Caki2 (cell line): Measurements from ENCODE around the gene LRRC8C. TPM values are rescaled to one million over a fixed set of nuclear protein-coding genes. Genes with fewer than 3 reads are reported as not detected.

Experiments used
- DNase-seq: peaks from one replicate; pipeline ENCODE4 v3.0.0-alpha.2; 2015; ENCODE audit warnings: low read depth
- in situ Hi-C: cut with HindIII; loops from 2 replicates; pipeline ENCODE4 v1.10.0; 2016; ENCODE audit warnings: low sequenced_read_pairs, low pct_unique_long_range_greater_than_20kb, mixed read lengths
- total RNA-seq: library from RNA; depleted of rRNA; stranded (reverse); fragments of >200 nt; shearing (Covaris generic); gene quantifications from 2 replicates; pipeline ENCODE4 v1.2.3, GENCODE V29; 2014; ENCODE audit warnings: low replicate concordance

The LRRC8C gene
- total RNA-seq, 1 experiment from 2014 or later = 2.3 TPM

- in situ Hi-C loops = no loop called here
- DNase-seq = no peak
These were observed 79.5 kb downstream of the LRRC8C start for GRCh38 chr1:89712420-89712819.

DNA sequence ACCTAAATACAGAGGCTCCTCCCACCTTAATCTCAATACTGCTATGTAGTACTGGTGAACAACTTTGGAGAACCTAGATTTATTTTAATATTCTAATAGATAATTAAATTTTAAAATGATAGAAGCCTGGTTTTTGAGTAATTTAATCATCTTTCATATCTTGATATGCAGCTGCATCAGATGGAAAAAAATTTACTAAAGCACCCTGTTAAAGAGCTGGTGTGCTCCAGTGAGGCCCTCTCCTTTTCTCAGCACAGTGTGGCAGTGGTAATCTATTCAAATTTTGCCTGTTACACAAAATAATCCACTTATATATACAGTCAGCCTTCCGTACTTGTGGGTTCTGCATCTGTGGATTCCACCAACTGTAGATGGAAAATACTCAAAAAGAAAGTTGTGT lies 82.8 kb downstream of the LRRC8C start:
- no peak for DNase-seq
- in situ Hi-C loops = no loop called here

DNA sequence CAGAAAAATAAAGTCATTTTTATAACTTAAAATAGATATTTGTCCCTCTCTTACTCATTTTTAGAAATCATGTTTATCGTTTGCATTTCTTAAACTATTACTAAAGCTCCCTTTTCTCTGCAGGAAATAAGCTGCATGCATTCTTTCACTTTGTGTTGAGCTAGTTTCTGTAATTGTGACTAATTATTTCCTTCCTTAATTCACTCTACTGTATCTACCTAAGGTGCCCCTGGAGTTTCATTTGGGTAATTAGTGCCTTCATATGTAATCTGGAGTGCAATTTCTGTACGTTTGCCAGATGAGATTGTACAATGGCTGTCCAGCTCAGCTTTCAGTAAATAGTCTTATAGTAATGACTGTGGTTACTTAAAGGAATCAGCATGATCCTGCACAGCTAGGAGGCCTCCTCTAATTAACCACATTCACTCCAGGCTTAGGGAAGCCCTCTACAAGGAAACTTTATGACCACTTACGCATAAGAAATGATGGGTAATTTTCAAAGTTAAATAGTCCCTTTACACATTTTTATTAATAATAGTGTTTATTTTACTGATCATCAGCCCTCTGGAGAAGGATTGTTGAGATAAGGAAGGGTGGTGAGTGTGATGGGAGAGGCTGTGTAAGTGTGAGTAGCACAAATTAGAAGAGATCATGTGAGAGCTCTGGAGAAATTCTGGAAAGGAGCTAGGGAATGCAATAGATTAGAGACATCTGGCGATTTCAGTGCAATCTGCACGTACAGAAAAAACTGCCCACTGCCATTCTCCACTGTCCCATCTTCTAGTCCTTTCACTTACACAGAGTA lies 86.8 kb downstream of the LRRC8C start:
- in situ Hi-C loops = no loop called here
- DNase-seq = no peak

- no peak for DNase-seq
- in situ Hi-C loops = no loop called here
These were observed 87.9 kb downstream of the LRRC8C start for GRCh38 chr1:89720839-89721238.

- in situ Hi-C loops = no loop called here
- no peak for DNase-seq
These were observed 88.4 kb downstream of the LRRC8C start for GRCh38 chr1:89721351-89721750.

DNA sequence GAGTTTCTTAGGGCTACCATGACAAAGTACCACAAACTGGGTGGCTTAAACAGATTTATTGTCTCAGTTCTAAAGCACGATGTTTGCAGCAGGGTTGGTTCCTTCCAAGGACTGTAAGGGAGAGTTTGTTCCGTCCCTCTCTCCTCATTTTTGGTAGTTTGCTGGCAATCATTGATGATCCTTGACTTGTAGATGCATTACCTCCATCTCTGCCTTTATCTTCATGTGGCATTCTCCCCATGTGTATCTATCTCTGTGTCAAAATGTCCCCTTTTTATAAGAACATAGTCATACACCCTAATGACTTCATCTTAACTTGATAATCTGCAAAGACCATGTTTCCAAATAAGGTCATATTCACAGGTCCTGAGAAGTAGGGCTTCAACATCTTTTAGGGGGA lies 90.2 kb downstream of the LRRC8C start:
- no peak for DNase-seq
- in situ Hi-C loops = no loop called here

GRCh38 chr1:89723863-89724262 lies 90.9 kb downstream of the LRRC8C start:
- in situ Hi-C loops = no loop called here
- DNase-seq = no peak

DNA sequence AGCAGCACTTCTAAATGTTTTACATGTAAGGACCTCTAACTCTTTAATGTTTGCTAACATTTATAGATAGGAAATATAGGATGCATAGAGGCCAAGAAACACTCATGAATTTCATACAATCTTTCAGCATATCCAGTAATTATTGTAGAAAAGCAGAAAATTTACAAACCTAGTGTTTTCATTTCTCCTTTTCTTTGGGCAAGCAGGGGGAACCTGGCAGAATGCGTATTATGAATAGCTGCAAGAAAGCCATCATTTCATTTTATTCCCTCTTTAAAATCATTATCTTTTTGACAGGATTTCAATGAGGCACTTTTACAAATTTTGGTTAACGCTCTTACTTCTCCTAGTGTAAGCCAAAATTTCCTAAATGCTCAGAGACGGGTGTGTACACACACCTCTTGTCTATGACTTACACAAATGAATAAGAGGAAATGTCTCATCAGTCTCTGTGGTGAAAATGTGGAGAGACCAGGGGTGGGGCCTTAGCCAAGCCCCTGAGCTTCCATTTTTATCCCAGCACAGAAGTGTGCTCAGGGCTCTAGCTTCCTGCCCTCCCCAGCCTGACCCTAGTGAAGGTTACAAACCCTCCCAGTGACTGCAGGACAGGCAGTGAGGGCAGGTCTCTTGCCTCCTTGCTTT lies 91.6 kb downstream of the LRRC8C start:
- DNase-seq = no peak

GRCh38 chr1:89725011-89725370 lies 92.1 kb downstream of the LRRC8C start:
- DNase-seq = no peak
- in situ Hi-C loops = no loop called here

More for the DNA sequence above, 91.6 kb downstream of the LRRC8C start:
- in situ Hi-C loops = no loop called here

DNA sequence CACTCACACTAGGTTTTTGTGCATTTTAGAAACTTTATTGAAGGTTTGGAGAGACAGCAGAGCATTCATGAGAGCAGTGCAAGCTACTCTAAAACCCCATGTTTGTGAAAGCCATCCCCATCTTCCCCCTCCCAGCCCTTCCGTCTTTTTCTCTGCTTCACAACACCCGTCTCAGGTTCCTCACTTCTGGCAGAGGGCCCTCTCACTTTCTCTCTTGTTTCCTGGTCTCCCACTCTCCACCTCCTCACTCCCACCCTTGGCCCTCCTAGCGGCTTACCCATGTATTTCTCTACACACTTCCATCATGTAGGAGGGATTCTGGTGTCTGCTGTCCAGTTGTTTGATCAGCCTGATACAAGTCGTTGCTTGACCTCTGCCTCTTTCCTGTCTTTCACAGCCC lies 92.7 kb downstream of the LRRC8C start:
- in situ Hi-C loops = no loop called here
- DNase-seq = no peak

DNA sequence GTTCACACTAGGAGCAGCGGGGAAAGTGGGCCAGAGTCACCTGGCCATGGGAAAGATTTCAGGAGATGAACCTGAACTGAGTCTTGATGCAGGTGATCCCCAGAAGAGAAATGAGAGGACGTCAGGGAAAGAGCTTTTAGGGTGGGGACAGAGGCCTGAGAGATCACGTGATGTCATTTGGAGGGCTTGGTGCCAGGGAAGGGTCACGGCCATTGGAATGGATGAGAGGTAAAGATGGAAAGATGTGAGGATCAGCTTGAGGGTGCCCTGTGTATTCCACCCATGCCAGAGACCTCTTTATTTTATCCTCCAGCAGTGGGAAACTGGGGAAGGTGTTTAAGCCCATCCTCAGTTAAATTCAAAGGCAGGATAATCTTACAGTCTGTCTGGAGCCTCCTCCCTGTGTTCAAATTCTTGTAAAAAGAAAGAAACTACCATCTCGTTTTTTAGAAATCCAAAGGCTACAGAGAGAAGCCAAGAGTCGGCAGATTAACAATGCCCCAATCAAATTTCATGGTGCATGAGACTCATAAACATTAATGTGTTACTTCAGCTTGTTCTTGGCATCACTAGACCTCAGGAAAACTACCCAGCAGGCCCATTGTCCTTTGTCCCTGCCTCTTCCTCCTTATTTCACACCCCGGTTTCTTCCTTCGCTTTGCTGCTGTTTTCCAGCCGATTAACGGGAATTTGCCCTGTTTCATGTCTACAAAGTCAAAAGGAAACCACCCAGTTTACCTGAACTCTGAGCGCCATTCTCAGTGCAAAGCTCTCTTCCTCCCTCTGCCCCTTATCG lies 94.8 kb downstream of the LRRC8C start:
- in situ Hi-C loops = no loop called here
- no peak for DNase-seq

GRCh38 chr1:89728381-89728780 lies 95.5 kb downstream of the LRRC8C start:
- DNase-seq = no peak
- in situ Hi-C loops = no loop called here

GRCh38 chr1:89732206-89732605 lies 99.3 kb downstream of the LRRC8C start:
- in situ Hi-C loops = no loop called here

GRCh38 chr1:89732643-89733222 lies 99.8 kb downstream of the LRRC8C start:
- DNase-seq = no peak
- in situ Hi-C loops = no loop called here

More at GRCh38 chr1:89732206-89732605, 99.3 kb downstream of the LRRC8C start:
- no peak for DNase-seq

DNA sequence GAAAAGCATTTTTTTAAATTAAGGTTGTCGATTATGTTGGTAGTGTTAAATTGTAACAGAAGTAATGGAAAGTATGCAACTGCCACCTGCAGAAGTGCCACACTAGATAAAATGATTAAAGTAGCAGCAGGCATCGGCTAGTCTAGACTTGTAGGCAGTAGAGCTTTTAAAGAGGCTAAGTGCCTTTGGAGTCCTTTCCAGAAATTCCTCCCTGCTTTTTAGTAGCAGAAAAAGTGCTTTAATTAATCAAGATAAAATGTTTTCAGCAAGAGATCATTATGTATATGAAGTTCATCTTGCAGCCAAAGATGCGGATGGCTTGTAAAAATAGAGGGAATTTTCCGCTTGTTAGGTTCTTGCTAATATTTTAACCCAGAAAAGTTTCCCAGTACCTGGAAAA lies 100.8 kb downstream of the LRRC8C start:
- DNase-seq = no peak
- in situ Hi-C loops = no loop called here

- DNase-seq = no peak
- in situ Hi-C loops = no loop called here
These were observed 101.5 kb downstream of the LRRC8C start for GRCh38 chr1:89734442-89734841.

GRCh38 chr1:89735479-89735878 lies 102.6 kb downstream of the LRRC8C start:
- in situ Hi-C loops = no loop called here
- no peak for DNase-seq

- in situ Hi-C loops = no loop called here
- DNase-seq = no peak
These were observed 104.2 kb downstream of the LRRC8C start for GRCh38 chr1:89736937-89737733.
